ENCODE results near the gene REPS2.
"Not testable (repeated sequence)": the region's sequence is repeated elsewhere in the genome, so short reads cannot be mapped to it uniquely, and the experiment has no call there.

REPS2 gene

DNA sequence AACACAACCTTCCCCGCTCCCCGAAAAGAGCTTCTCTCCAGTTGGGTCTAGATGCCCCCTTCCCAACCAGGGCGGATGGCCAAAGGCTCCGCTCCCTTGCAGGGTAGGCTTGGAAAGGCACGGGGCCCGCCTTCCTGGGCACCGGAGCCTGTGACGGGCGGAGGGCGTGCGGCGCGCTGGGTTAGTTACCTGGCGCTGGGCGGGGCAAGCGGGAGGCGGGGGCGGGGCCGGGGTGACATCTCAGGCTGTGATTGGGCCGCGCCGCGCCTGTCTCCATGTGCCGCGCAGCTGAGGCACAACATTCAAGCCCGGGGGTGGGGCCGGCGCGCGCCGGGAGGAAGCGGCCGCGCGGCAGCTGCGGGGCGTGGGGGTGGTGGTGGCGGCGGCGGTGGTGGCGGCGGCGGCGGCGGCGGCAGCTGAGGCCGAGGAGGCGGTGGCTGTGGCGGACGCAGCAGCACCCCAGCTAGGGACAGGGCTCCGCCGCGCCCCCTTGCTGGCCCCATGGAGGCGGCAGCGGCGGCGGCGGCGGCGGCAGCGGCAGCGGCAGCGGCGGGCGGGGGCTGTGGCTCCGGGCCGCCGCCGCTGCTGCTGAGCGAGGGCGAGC lies at the start of gene REPS2:
REPS2 (plus strand) TSS at position 298 of the 604 bp plus-strand sequence; CDS start at position 502, 204 bp downstream.
- peak; percentile 58 to 80 (median 75) for DNase-seq

DNA sequence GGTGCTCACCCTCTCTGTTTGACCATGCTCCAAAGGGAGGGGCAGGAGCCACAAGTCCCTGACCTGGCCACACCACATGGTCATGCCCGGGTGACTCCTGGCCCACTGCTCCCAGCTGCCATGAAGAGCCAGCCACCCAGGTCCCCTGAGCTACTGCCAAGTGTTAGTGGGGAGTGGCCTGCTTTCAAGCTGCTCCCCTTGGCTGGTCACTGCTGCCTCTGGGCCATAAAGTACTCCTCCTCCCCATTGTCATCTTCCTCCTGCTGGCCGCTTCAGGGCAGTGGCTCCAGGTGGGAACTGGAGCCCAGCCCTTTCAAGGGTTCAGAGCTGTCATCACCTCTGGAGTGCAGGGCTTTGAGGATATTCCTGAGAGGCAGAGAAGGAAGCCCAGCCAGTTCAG lies 49.0 kb upstream of the REPS2 start:
- no peak for DNase-seq

DNA sequence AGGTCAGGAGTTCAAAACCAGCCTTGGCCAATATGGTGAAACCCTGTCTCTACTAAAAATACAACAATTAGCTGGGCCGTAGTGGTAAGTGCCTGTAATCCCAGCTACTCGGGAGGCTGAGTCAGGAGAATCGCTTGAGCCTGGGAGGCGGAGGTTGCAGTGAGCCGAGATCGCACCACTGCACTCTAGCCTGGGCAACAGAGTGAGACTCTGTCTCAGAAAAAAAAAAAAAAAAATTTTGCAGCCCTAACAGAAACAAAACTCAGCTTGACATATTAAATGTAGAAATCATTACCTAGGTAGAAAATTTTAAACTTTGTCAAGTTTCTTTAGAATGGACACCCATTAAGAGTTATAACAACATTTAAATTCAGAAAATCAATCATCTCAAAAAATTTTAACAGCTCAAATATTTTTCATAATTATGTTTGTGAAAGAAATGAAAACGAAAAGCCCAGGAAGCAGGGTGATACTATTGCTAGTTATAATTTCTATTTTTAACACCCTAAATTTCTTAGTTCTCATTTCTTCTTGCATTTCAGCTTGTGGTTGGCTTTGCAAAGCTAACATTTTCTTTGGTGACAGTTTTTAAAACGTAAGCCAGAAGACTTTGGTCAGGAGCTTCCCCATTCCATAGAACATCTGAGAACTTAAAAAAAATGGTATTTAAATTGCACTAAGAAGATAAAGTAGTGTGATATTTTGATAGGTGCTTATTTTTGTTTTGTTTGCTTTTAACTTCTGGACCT lies 43.0 kb upstream of the REPS2 start:
- DNase-seq: no peak

DNA sequence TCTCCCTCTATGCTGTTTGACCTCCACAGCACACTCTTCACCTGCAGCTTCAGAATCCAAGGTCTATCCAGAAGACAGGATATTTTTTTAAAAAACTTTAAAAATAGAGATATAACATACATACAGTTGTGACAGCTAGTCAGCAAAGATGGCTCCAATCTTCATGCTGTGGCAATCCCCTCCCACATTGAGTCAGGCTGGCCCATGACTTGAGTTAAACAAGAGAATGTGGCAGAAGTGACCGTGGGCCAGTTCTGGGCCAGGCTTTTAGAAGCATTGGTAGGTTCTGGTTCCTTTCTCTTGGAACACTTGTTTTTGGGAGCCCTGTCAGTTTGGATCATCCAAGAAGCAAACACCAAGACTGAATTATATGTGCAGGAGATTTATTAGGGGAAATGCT lies 36.1 kb upstream of the REPS2 start:
- DNase-seq: no peak

DNA sequence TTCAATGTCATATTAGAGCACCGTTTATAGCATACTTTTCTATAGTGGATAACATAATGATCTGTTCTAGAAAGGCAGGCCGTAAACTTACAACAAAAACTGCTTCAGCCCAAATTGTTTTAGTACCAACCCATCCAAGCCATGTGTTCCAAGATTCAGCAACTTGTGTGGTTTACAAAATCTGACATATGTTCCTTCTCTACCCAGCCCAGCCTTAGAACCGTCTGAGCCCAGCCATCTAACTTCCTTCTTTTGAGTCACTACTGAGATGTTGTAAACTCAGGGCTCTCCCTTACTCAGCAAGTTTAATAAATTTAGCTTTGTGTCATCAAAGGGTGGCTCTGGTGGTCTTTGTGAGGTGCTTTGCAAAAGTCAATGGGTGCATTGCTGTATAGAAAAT lies 32.4 kb upstream of the REPS2 start:
- DNase-seq: no peak

DNA sequence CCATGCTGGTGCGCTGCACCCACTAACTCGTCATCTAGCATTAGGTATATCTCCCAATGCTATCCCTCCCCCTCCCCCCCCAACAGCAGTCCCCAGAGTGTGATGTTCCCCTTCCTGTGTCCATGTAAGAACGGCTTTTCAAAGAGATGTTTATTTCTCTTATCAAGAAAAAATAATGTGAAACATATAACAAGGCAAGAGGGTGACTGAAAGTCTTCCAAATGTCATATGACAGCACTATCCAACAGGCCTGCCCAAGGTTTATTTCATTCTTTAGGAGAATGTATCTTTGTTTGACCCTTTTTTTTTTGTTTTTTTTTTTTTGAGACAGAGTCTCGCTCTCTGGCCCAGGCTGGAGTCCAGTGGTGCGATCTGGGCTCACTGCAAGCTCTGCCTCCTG lies 29.9 kb upstream of the REPS2 start:
- no peak for DNase-seq

DNA sequence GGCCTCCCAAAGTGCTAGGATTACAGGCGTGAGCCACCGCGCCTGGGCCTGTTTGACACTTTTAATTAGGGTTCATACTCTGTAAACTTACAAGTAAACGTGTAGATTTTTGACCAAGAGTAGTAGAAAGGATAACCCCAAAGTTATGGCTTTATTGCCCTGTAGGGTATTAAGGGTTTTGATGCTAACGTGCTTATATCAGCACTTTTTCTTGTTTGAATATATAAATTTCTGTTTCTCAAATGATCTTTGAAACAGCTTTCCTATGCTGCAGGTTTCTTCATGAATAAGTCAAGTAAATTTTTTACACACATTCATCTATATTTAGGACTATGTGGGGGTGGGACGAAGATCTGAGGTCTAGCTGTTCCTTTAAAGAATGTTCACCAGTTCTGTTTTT lies 29.3 kb upstream of the REPS2 start:
- DNase-seq: no peak

DNA sequence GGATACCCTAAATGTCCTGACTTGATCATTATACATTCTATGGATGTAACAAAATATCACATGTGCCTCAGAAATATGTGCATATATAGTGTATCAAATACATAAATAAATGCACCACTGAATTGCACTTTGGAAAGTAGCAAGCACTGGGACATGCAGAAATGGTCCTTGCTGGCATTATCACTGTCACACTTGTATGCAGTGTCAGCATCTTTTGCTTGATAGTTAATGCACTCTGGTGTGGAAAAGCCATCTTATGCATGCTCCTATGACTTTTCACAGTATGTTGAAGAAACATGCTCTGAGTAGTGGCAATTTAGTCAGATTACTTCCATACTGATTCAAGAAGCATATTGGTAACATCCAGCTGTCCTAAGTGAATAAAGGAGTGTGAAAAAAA lies 27.5 kb upstream of the REPS2 start:
- no peak for DNase-seq

DNA sequence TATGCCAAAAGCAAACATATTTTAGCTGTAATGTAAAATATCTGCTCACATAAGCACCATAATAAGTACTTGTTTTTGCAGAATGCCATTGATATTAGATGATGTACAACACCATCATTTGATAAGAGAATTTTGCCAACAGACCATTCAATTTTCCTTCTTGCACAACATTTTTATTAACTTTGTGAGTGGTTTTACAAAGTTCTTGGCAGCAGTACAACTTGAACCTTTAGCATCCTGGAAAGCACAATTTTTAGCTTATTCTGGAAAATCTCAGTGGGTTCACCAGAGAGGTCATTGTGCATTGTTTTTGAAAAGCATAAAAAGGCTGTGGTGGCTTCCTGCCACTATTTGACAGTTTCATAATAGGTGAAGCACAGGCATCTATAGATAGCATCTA lies 26.4 kb upstream of the REPS2 start:
- no peak for DNase-seq

DNA sequence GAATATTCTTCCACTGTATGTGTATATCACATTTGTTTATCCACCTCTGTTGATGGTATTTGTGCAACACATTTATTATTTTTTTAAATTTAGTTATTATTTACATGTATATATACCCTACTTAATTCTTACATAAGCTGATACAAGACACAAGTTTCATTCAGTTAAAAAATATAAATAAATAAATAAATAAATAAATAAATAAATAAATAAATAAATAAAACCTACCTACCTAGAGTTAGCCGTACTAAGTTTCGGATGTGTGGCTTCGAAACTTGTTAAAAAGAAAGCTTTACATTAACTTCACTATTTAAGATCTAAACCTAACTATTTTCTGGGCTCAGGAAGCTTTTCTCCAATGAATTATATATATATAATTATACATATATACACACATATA lies 23.3 kb upstream of the REPS2 start:
- DNase-seq: no peak

DNA sequence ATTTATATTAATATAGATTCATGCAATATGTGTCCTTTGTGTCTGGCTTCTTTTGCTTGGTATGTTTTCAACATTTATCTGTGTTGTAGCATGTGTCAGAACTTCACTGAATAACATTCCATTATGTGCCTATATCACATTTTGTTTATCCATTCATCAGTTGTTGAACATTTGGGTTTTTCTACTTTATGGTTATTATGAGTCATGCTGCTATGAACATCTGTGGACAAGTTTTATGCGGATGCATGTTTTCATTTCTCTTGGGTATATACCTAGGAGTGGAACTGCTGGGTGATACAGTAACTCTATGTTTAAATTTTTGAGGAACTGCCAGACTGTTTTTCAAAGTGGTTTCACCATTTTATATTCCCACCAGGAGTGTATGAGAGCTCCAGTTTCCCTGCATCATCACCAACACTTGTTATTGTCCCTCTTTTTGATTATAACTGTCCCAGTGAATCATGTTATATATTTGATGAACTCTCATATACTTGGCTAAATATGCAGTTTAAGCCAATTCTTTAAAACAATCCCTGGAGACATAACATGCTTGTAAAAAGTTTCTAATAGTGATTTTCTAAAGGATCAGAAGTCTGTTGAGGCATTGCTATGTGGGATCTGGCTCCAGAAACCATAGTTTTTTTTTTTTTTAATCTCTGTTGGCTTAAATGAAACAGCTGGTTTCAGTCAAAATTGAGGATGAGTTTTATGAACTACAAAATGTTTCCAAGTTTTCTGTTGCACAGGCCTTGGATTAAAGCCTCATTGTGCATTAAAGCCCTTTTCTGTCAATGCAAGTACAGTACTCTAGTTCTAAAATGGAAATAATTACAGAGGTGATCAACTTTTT lies 21.6 kb upstream of the REPS2 start:
- DNase-seq: no peak

DNA sequence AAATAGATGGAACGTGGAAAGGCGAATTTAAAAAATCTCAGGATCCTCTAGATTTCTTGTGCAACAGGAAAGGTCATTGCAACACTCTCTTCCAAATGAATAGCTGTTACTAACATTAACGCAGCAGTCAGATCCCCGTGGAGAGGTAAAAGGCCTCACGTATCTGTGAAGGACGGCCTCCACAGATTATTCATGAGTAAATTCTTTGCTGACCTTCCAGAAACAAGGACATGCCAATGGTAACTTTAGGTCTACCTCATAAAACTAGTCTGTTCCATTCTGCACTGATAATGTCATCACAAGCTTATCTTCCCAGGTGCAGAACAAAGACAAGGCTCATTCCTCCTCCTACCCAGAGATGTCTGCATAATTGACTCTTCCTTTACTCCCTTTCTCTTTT lies 16.1 kb upstream of the REPS2 start:
- no peak for DNase-seq

DNA sequence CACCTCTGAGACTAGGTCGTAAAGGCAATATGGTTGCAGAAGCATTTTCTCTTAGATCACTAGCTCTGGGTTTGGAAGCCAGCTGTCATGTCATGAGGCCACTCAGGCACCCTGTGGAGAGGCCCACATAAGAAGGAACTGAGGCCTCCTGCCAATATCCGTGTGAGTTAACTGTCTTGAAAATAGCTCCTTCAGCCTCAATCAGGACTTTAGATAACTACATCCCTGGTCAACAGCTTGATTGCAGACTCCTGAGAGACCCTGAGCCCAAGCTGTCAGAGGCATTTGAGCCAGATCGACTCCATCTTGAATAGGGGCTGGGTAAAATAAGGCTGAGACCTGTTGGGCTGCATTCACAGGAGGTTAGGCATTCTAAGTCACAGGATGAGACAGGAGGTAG lies 15.1 kb upstream of the REPS2 start:
- DNase-seq: no peak

DNA sequence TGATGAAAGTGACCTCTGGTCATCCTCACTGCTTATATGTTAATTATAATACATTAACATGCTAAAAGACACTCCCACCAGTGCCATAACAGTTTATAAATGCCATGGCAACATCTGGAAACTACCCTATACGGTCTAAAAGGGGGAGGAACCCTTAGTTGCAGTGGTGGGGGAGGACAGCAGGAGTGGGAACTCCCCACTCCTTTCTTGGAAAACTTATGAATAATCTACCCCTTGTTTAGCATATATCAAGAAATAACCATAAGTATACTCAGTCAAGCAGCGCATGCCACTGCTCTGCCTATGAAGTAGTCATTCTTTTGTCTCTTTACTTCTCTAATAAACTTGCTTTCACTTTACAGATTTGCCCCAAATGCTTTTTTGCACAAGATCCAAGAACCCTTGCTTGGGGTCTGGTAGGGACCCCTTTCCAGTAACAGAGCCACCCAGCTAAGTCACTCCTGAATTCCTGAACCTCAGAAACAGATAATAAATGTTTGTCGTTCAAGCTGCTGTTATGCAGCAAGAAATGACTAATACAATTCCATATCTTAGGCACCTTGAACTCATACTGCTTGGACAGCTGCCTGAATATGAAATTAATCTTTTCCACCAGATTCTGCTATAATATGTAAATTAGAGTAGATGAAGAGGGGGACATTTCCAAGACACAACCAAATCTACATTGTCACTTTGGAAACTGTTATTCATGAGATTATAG lies 14.4 kb upstream of the REPS2 start:
- no peak for DNase-seq

DNA sequence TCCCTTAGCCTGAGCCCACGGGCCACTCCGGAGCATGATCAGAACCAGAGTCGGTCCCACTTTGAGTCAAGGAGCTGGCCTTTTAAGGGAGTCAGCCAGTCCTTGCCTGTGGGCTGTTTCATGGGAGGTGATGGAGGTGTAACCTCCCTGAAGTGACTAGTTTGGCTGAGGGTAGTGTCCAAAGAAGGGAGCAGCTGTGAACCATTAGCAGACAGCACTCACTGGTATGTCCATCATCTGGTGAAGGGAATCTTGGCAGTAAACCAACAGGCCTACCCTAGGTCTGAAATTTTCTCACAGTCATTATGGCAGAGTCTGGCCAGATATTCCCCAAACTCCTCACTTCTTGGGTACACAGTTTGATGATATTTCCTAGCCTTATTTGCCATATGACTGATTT lies 12.3 kb upstream of the REPS2 start:
- DNase-seq: no peak

DNA sequence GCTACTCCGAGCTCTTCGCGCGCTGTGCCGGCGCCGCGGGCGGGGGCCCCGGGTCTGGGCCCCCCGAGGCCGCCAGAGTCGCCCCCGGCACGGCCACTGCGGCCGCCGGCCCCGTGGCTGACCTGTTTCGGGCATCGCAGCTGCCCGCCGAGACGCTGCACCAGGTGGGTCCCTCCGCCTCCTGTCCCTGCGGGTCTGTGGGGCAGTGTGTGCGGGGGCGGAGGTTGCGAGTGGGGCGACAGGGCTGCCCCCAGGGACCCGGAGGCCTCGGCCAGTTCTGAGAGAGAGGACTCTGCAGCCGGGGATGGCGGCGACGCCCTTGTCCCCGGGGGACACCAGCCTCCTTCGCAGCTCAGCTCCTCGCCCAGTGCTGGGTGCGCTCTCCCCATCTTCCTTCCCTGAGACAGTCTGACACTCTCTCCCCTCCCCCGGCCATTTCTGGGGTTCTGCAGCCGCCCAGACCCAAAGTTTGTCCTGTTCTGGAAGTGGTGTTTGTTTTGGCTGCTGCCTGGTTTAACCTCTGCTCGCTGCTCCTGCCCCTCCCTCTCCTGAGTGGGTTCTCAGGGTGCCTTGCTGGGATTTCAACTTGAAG lies 609 bp downstream of the REPS2 start:
- peak in 4 of 6 experiments; percentile 0 to 36 (median 12) for DNase-seq

DNA sequence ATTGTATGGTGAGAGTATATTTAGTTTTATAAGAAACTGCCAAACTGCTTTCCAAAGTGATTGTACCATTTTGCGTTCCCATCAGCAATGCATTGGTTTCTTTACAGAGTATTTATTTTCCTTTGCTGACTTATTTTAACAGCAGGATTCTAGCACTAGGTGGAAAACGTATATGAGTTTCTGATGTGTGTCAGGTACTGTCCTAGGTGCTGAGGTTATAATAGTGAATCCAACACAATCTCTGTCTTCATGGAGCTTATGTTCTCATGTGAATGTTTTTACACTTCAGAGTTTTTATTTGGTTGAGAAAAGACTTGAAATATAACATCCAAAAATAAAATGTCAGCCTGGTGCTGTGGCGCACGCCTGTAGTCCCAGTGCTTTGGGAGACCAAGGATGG lies 4.0 kb downstream of the REPS2 start:
- DNase-seq: no peak

DNA sequence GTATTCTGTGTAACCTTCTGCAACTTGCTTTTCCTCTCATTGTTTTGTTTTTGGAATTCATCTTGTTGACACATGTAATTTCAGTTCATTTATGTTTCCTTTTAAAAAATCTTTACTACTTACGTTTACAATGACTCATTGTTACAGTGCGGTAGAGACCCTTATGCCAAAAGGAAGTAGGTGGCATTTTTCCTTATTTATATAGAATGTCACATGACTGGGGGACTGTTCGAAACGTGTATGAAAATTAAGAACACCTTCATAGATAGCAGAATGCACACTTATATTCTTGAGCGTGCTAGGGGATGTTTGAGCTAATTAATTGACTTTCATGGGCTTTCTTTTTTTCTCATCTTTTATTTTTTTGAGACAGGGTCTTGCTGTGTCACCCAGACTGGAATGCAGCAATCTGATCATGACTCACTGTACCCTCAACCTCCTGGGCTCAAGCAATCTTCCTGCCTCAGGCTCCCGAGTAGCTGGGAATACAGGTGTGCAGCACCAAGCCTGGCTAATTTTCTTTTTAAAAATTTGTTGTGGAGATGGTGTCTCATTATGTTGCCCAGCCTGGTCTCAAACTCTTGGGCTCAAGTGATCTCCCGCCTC lies 7.3 kb downstream of the REPS2 start:
- DNase-seq: no peak

DNA sequence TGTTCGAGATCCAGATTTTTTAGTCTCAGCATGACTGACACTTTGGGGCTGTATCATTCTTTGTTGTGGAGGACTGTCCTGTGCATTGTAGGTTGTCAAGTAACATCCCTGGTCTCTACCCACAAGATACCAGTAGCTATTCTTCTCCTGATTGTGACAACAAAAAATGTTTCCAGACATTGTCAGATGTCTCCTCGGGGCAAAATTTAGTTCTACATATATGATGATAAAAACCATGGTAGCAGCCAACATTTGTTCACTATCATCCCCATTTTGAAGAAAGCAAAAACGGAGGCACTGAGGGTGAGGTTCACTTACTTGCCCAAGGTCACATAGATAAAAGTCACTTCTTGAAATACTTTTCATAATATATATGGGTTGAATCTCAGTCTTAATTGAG lies 11.3 kb downstream of the REPS2 start:
- DNase-seq: no peak

DNA sequence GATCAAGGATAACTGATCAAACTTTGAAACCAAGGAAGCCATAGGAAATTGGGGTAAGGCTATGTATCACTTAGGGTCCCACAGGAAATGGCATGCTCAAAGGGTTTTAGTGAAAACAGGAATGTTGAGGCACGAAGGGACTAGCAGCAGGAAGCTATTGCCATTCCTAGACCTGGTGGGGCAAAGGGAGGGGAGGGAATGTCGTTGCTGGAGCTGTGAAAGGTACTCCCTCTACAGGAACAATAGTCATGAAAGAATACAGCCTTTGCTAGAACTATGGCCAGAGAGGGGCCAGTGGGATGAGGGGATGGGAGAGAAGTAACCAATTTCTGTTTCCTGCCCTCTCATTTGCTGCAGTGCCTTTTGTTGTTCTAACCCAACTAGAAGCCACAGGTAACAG lies 11.9 kb downstream of the REPS2 start:
- no peak for DNase-seq

DNA sequence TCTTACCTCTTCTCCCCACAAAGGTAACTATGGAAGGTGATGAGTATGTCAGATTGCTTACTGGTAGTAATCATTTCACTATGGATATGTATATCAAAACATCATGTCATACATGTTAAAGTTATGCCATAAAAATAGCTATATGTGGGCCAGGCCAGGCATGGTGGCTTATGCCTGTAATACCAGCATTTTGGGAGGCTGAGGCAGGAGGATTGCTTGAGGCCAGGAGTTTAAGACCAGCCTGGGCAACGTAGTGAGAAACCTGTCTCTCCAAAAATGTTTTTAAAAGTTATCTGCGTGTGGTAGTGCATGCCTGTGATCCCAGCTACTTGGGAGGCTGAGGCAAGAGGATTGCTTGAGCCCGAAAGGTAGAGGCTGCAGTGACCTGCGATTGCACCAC lies 16.2 kb downstream of the REPS2 start:
- not testable (repeated sequence) for DNase-seq

DNA sequence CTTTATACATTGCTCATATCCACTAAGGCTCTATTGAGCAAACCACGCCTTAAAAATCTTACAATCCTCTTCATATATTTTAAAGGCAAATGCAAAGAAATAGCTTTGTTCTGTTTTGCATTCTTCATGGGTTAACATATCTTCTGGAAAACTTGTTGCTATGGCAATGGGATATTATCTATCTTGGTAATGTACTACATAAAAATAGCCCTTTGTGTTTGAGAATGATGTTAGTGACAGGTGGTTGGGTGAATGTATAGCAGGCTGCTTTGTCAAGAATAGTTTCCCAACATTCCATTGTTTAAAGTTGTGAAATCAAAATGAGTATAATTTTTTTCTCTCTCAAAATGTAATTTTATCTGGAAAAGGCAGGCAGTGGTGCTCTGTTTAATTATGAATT lies 16.8 kb downstream of the REPS2 start:
- DNase-seq: no peak

All from stimulated activated naive CD4-positive, alpha-beta T cell (primary cell).